Type B pancreatic cell (in vitro differentiated cells): ENCODE results near the gene LRBA. TPM values are rescaled to one million over a fixed set of nuclear protein-coding genes. Genes with fewer than 3 reads are reported as not detected.

Source experiments
- DNase-seq: peaks from one replicate; pipeline ENCODE4 v3.0.0; 2021; ENCODE audit warnings: mixed read lengths; ENCODE audit not compliant: unreplicated experiment; ENCODE audit errors: extremely low spot score
- H3K27ac Mint-ChIP-seq: 2 replicates; pipeline ENCODE4 v1.8.0; 2021; ENCODE audit warnings: mild to moderate bottlenecking, mixed read lengths
- H3K27me3 Mint-ChIP-seq: 2 replicates; pipeline ENCODE4 v1.8.0; 2021; ENCODE audit warnings: mixed read lengths
- H3K36me3 Mint-ChIP-seq: 2 replicates; pipeline ENCODE4 v1.8.0; 2021; ENCODE audit warnings: mixed read lengths
- H3K4me1 Mint-ChIP-seq: one replicate; pipeline ENCODE4 v1.8.0; 2021; ENCODE audit warnings: mixed read lengths; ENCODE audit not compliant: unreplicated experiment
- H3K4me3 Mint-ChIP-seq: 2 replicates; pipeline ENCODE4 v1.8.0; 2021; ENCODE audit warnings: mild to moderate bottlenecking, mixed read lengths
- H3K9me3 Mint-ChIP-seq: 2 replicates; pipeline ENCODE4 v1.8.0; 2021; ENCODE audit warnings: mixed read lengths
- total RNA-seq: library from RNA; stranded (reverse); gene quantifications from 2 replicates; pipeline ENCODE4 v1.2.1, GENCODE V29; 2021; ENCODE audit warnings: low replicate concordance
- TF ChIP-seq, protein P1 (sequence below): fragments of 200-600 bp; sonication (generic); conservative IDR thresholded peaks from 2 replicates; pipeline ENCODE4 v1.5.0; 2021; ENCODE audit warnings: antibody characterized with exemption, mild to moderate bottlenecking

The LRBA gene
- total RNA-seq, 1 donor from 2014 or later: 64.5 TPM

DNA sequence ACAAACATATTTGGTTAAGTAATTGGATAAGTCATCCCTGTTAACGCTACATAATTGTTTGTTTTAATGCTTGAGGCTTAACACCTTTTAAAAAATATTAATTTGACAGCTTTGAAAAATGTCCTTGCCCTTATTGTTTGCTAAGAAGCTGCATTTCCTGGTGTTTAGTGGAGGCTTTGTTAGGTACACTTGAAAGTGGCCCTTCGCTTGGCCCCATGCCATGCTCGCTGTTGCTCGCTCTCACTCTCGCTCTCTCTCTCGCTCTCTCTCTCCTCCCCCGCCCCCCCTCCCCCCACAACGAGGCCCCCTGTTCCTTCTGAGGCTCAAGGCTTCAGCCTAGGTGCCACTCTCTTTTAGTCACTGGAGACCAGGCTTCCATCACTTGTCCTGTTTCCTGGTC lies 797.3 kb downstream of the LRBA start:
- H3K36me3 Mint-ChIP-seq: peaks cover 11% of the 10 kb centered on the region
- H3K27me3 Mint-ChIP-seq: no peaks in the 10 kb centered on the region
- TF ChIP-seq, protein P1, sequence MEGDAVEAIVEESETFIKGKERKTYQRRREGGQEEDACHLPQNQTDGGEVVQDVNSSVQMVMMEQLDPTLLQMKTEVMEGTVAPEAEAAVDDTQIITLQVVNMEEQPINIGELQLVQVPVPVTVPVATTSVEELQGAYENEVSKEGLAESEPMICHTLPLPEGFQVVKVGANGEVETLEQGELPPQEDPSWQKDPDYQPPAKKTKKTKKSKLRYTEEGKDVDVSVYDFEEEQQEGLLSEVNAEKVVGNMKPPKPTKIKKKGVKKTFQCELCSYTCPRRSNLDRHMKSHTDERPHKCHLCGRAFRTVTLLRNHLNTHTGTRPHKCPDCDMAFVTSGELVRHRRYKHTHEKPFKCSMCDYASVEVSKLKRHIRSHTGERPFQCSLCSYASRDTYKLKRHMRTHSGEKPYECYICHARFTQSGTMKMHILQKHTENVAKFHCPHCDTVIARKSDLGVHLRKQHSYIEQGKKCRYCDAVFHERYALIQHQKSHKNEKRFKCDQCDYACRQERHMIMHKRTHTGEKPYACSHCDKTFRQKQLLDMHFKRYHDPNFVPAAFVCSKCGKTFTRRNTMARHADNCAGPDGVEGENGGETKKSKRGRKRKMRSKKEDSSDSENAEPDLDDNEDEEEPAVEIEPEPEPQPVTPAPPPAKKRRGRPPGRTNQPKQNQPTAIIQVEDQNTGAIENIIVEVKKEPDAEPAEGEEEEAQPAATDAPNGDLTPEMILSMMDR: no peak
- H3K9me3 Mint-ChIP-seq: no peaks in the 10 kb centered on the region
- H3K27ac Mint-ChIP-seq: peak overlapping the region; percentile 97
- H3K4me3 Mint-ChIP-seq: no peak overlapping the region
- no peak for DNase-seq
- peaks cover 13% of the 10 kb centered on the region for H3K4me1 Mint-ChIP-seq

DNA sequence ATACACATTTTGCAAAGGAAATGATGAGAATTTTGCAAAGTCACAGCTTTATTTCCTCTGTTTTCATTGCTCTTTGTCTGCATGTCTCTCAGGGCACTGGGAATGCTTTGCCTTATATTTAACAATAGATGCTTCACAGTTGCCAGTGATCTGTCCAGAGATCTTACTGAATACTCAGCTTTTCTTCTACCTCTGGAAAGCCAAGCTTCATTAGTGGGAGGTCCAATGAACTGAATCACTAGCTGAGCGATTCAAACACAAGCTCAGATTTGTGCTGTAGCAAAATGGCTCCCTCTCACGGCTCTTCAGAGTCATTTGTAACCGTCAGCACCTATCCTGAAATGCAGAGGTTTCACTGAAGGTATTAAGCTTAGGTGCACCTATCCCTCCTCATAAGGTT lies 797.9 kb downstream of the LRBA start:
- H3K4me1 Mint-ChIP-seq: peaks cover 19% of the 10 kb centered on the region
- peaks cover 11% of the 10 kb centered on the region for H3K36me3 Mint-ChIP-seq

DNA sequence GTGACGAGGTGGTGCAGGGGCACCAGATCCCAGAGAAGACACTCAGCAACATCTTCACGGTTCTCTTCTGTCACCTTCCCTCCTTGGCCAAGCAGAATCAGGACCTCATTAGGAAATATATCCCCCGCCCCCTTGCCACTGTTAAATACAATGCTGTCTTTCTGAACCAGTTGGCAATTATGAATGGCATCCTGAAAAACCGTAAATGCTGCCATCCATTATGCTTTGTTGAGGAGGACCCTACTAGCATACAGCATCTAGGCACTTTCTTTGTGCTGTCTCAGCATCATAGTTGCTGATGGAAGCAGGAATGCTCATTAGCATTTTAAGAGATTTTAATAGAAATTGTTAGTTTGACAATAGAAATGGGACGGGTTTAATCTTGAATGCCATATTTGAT lies 798.4 kb downstream of the LRBA start:
- Mint-ChIP-seq H3K9me3 (no peaks in the 10 kb centered on the region), H3K36me3 (peaks cover 12% of the 10 kb centered on the region), H3K27me3 (no peaks in the 10 kb centered on the region), H3K4me3 (no peak overlapping the region), H3K4me1 (peaks cover 23% of the 10 kb centered on the region), H3K27ac (peak overlapping the region; percentile 97)
- TF ChIP-seq, protein P1: no peak
- DNase-seq: no peak

More for the DNA sequence above, 797.9 kb downstream of the LRBA start:
- no peaks in the 10 kb centered on the region for H3K9me3 Mint-ChIP-seq
- H3K4me3 Mint-ChIP-seq: peak overlapping the region; percentile 46
- TF ChIP-seq, protein P1: peak; percentile 58
- peak overlapping the region; percentile 97 for H3K27ac Mint-ChIP-seq
- H3K27me3 Mint-ChIP-seq: no peaks in the 10 kb centered on the region
- DNase-seq: no peak

DNA sequence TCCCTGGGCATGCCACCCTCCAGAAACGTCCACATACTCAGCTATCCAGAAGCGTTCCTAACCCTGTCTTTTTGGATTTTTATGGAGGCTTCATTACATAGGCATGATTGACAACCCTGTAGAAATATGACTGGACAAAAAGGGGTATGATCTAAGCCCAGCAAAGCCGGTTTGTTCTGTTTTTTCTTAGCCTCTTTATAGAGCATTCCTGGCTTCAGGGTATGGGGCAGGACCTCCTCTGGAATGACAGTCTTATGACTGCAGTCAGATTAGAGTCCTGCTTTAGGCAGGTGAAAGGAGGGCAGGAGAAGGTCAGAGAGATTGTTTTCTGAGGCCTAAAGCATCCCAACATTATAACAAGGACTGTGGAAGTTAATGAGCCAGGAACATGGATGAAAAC lies 799.5 kb downstream of the LRBA start:
- TF ChIP-seq, protein P1: no peak
- Mint-ChIP-seq H3K27me3 (no peaks in the 10 kb centered on the region), H3K4me1 (peaks cover 32% of the 10 kb centered on the region), H3K4me3 (peak overlapping the region; percentile 77), H3K27ac (peak overlapping the region; percentile 97), H3K36me3 (peaks cover 13% of the 10 kb centered on the region), H3K9me3 (no peaks in the 10 kb centered on the region)
- DNase-seq: no peak

Other genes starting within 250 kb of the LRBA start
- gene RPS3A, start 84.3 kb upstream of the LRBA start, total RNA-seq: 2,407 and 2,778 TPM in 2 replicates